IMR-90 (cell line): ENCODE data around the gene ADAM23.

Source experiments
- FOS ChIP-seq: fragments of 150-350 bp; IDR thresholded peaks from 2 replicates; pipeline ENCODE4 v1.6.1; 2016; ENCODE audit warnings: low read depth, low read length
- MXI1 ChIP-seq: IDR thresholded peaks from 2 replicates; pipeline ENCODE4 v1.6.1; 2012; ENCODE audit warnings: low read depth, mild to moderate bottlenecking, low read length, moderate library complexity, borderline replicate concordance
- NFE2L2 ChIP-seq: fragments of 150-350 bp; IDR thresholded peaks from 2 replicates; pipeline ENCODE4 v1.6.1; 2016; ENCODE audit warnings: low read depth, mild to moderate bottlenecking, low read length
- POLR2A ChIP-seq: IDR thresholded peaks from 2 replicates; pipeline ENCODE4 v1.6.1; 2012; ENCODE audit warnings: mild to moderate bottlenecking, low read depth, low read length
- RAD21 ChIP-seq: IDR thresholded peaks from 2 replicates; pipeline ENCODE4 v1.6.1; 2012; ENCODE audit warnings: low read length, improper control_type of control experiment
- RFX5 ChIP-seq: IDR thresholded peaks from 2 replicates; pipeline ENCODE4 v1.8.0; 2012; ENCODE audit warnings: low read depth, mild to moderate bottlenecking, low read length, moderate library complexity
- TF ChIP-seq, protein P1 (sequence below): fragments of 150-350 bp; IDR thresholded peaks from 2 replicates; pipeline ENCODE4 v1.6.1; 2017; ENCODE audit warnings: mild to moderate bottlenecking, antibody characterized with exemption, low read length, low read depth
- TF ChIP-seq, protein P2 (sequence below): conservative IDR thresholded peaks from 2 replicates; pipeline ENCODE4 v1.5.1; 2012; ENCODE audit warnings: mild to moderate bottlenecking, low read depth, low read length, improper control_type of control experiment

DNA sequence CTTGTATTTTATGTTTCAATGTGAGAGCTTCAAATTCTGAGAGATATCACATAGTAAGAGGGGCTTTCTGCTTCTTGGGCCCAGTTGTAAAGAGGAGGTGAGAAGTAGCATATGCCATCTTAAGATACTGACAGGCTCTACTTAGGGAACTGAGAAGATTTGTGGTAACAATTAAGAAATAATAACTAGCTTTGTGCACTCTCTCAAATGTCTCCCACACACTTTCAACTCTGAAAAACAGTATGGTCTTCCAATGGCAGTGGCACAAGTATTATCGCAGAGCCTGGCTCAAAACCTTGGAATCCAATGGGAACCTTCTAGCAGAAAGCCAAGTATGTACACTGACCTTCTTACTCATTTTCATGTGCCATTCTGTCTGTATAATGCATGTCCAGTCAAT is 118.6 kb downstream of the ADAM23 start:
- TF ChIP-seq, protein P1, sequence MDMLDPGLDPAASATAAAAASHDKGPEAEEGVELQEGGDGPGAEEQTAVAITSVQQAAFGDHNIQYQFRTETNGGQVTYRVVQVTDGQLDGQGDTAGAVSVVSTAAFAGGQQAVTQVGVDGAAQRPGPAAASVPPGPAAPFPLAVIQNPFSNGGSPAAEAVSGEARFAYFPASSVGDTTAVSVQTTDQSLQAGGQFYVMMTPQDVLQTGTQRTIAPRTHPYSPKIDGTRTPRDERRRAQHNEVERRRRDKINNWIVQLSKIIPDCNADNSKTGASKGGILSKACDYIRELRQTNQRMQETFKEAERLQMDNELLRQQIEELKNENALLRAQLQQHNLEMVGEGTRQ: no peak
- TF ChIP-seq, protein P2, sequence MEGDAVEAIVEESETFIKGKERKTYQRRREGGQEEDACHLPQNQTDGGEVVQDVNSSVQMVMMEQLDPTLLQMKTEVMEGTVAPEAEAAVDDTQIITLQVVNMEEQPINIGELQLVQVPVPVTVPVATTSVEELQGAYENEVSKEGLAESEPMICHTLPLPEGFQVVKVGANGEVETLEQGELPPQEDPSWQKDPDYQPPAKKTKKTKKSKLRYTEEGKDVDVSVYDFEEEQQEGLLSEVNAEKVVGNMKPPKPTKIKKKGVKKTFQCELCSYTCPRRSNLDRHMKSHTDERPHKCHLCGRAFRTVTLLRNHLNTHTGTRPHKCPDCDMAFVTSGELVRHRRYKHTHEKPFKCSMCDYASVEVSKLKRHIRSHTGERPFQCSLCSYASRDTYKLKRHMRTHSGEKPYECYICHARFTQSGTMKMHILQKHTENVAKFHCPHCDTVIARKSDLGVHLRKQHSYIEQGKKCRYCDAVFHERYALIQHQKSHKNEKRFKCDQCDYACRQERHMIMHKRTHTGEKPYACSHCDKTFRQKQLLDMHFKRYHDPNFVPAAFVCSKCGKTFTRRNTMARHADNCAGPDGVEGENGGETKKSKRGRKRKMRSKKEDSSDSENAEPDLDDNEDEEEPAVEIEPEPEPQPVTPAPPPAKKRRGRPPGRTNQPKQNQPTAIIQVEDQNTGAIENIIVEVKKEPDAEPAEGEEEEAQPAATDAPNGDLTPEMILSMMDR: no peak
- TF ChIP-seq MXI1: no peak
- TF ChIP-seq RFX5: no peak
- no peak for TF ChIP-seq RAD21
- no peak for TF ChIP-seq NFE2L2
- TF ChIP-seq POLR2A: no peak
- TF ChIP-seq FOS: no peak
